ENCODE data around the gene TM9SF2. TPM values are rescaled to one million over a fixed set of nuclear protein-coding genes. Genes with fewer than 3 reads are reported as not detected.
"Not testable (repeated sequence)": the region's sequence is repeated elsewhere in the genome, so short reads cannot be mapped to it uniquely, and the experiment has no call there.

The TM9SF2 gene
- total and polyA plus RNA-seq, 2 donors from 2014 or later, result 88.3 to 144 TPM

GRCh38 chr13:99459099-99459850 lies 42.0 kb upstream of the TM9SF2 start:
- no peak for TF ChIP-seq CTCF (IDR thresholded peaks at IDR 0.05; ENCODE audit: borderline replicate concordance, extremely low read depth, insufficient read depth)
- Histone ChIP-seq H3K4me1 (ENCODE audit: control insufficient read depth in 2 of 3, insufficient read depth in 2 of 3, low read depth in 1 of 3, low read length in 3 of 3) (no peaks in the 10 kb centered on the region), H3K4me3 (ENCODE audit: low read length in 3 of 3) (no peak overlapping the region), H3K36me3 (ENCODE audit: control insufficient read depth in 2 of 3, insufficient read depth in 3 of 3, low read length in 3 of 3) (no peaks in the 10 kb centered on the region), H3K27me3 (ENCODE audit: control insufficient read depth, insufficient read depth, low read length) (no peaks in the 10 kb centered on the region), H3K9me3 (ENCODE audit: control insufficient read depth in 2 of 3, insufficient read depth in 1 of 3, low read length in 3 of 3) (peaks cover 0 to 3% (median 0%) of the 10 kb centered on the region in 3 donors), H3K9ac (ENCODE audit: low read length in 3 of 3) (no peak overlapping the region), H3K27ac (ENCODE audit: low read depth in 2 of 2, low read length in 2 of 2) (no peak overlapping the region)
- intact Hi-C loops (cut with DNase I), result no loop called here
- no peak for FAIRE-seq
- DNase-seq, result no peak

GRCh38 chr13:99460802-99461201 lies 40.5 kb upstream of the TM9SF2 start:
- H3K36me3 ChIP-seq (ENCODE audit: control insufficient read depth in 2 of 3, insufficient read depth in 3 of 3, low read length in 3 of 3); H3K4me1 ChIP-seq (ENCODE audit: control insufficient read depth in 2 of 3, insufficient read depth in 2 of 3, low read depth in 1 of 3, low read length in 3 of 3); H3K27ac ChIP-seq (ENCODE audit: low read depth in 2 of 2, low read length in 2 of 2); FAIRE-seq; intact Hi-C loops (cut with DNase I); H3K9ac ChIP-seq (ENCODE audit: low read length in 3 of 3); H3K4me3 ChIP-seq (ENCODE audit: low read length in 3 of 3); H3K27me3 ChIP-seq (ENCODE audit: control insufficient read depth, insufficient read depth, low read length); DNase-seq; H3K9me3 ChIP-seq (ENCODE audit: control insufficient read depth in 2 of 3, insufficient read depth in 1 of 3, low read length in 3 of 3): not testable (repeated sequence)

- DNase-seq (no peak), FAIRE-seq (no peak)
- no peak overlapping the region for H3K27ac ChIP-seq (ENCODE audit: low read depth in 2 of 2, low read length in 2 of 2)
- intact Hi-C loops (cut with DNase I), result no loop called here
- H3K4me1 ChIP-seq (ENCODE audit: control insufficient read depth in 2 of 3, insufficient read depth in 2 of 3, low read depth in 1 of 3, low read length in 3 of 3), result no peaks in the 10 kb centered on the region
- H3K9me3 ChIP-seq (ENCODE audit: control insufficient read depth in 2 of 3, insufficient read depth in 1 of 3, low read length in 3 of 3), result no peaks in the 10 kb centered on the region
- H3K9ac ChIP-seq (ENCODE audit: low read length in 3 of 3), result no peak overlapping the region
- H3K27me3 ChIP-seq (ENCODE audit: control insufficient read depth, insufficient read depth, low read length), result no peaks in the 10 kb centered on the region
- no peak for TF ChIP-seq CTCF (IDR thresholded peaks at IDR 0.05; ENCODE audit: borderline replicate concordance, extremely low read depth, insufficient read depth)
- H3K4me3 ChIP-seq (ENCODE audit: low read length in 3 of 3), result no peak overlapping the region
- no peaks in the 10 kb centered on the region for H3K36me3 ChIP-seq (ENCODE audit: control insufficient read depth in 2 of 3, insufficient read depth in 3 of 3, low read length in 3 of 3)
These were observed 37.5 kb upstream of the TM9SF2 start for GRCh38 chr13:99463646-99464397.

GRCh38 chr13:99464441-99464949 lies 36.8 kb upstream of the TM9SF2 start:
- intact Hi-C loops (cut with DNase I), result no loop called here
- FAIRE-seq, result no peak
- no peak overlapping the region for H3K9ac ChIP-seq (ENCODE audit: low read length in 3 of 3)
- no peaks in the 10 kb centered on the region for H3K27me3 ChIP-seq (ENCODE audit: control insufficient read depth, insufficient read depth, low read length)
- no peaks in the 10 kb centered on the region for H3K36me3 ChIP-seq (ENCODE audit: control insufficient read depth in 2 of 3, insufficient read depth in 3 of 3, low read length in 3 of 3)
- no peaks in the 10 kb centered on the region for H3K9me3 ChIP-seq (ENCODE audit: control insufficient read depth in 2 of 3, insufficient read depth in 1 of 3, low read length in 3 of 3)
- TF ChIP-seq CTCF (IDR thresholded peaks at IDR 0.05; ENCODE audit: borderline replicate concordance, extremely low read depth, insufficient read depth), result no peak
- H3K27ac ChIP-seq (ENCODE audit: low read depth in 2 of 2, low read length in 2 of 2), result no peak overlapping the region
- no peak overlapping the region for H3K4me3 ChIP-seq (ENCODE audit: low read length in 3 of 3)
- H3K4me1 ChIP-seq (ENCODE audit: control insufficient read depth in 2 of 3, insufficient read depth in 2 of 3, low read depth in 1 of 3, low read length in 3 of 3), result no peaks in the 10 kb centered on the region
- peak in 1 of 5 donors; percentile 14 for DNase-seq
